Stimulated activated CD8-positive, alpha-beta memory T cell treated with anti-CD3 and anti-CD28 coated beads, Interleukin-7, amount 100 ng/mL, for 4 hours (primary cell): ENCODE data around the gene SHOX.
"Not testable (repeated sequence)": the region's sequence is repeated elsewhere in the genome, so short reads cannot be mapped to it uniquely, and the experiment has no call there.

Experiments
- DNase-seq, 2 donors: peaks; one replicate each; pipeline ENCODE4 v3.0.0-alpha.2; 2020; ENCODE audit warnings: low read depth in 2 of 2

Gene SHOX

DNA sequence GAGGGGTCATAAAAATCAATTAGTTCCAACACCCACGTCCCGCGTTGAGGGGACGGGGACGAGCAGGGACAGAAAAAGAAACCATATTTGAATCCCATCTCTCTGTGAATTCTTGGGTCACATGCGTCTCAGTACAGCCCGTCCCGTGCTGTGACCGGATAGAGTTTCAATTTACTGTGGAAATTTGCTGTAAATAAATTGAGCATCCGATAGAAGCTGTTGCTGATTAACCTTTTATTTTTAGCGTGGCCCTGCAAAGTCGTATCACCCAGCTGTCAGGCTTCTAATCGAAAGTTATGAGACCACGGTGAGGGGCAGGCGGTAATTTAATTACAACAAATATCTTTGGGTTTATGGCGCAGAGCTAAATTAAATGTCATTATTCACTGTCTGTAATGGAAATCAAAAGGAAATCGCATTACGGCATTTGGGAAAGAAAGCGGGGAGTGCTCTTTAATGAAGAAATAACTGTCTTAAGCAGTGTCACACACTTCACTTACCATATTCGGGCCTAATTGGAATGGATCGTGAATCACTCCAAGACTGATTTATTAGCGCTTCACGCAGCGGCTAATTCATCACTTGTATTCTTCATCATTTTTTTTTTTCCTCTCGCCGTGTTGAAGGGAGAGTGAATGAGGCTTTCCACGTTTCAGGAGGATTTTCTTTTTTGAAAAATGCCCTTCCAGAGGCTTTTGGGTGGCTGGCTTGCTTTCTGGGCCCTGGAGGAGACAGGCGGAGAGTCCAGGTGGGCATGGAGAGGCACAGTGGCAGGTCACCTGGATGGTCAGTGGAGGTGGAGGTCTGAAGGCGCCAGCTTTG, 7.3 kb downstream of the SHOX start:
- DNase-seq, result no peak

DNA sequence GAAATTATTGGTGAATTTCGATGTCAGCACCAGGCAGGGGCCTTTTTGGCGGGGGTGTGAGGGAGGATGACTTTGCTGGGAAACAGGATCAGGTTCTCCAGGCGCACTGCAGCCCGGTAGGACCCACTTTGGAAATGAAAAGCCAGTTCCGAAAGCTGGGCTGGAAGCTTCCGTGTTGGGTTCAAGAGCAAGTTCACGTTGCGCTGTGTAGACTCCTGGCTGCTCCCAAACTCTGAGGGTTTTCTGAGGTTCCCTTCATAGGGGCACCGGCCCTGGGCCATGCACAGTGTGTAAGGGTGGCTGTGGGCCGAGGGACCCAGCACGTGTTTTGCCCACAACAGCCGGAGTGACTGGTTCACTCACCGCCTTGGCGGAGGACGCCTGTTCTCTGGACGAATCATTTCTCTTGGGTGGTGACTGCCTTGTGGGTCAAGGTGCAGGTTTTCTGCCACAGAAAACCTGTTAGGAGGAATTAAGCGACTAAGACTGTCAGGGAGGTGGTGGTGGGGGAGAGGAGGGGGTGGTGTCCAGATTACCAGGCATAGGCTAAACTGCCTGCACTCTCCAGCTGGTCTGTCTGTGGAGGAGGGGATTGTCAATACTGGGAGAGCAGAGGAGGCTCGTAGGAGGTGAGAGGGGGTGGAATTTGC, 8.0 kb downstream of the SHOX start:
- no peak for DNase-seq

DNA sequence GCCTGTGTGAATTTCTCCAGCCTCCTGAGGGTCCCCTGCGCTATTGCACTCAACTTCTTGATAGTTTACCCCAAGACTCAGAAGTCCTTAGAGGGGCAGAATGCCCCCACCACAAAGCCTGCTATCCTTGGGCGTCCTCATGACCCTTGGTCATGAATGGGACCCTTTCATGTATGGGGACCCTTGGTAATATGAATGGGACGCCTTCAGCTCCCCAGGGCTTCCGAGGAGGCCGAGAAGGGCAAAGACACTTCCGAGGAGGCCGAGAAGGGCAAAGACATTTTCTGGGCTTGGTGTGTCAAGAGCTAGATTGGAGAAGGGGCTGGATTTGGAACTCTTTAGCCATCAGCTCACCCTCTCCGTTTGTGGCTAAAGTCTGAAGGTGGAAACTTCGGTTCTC, 8.6 kb downstream of the SHOX start:
- DNase-seq, result no peak

DNA sequence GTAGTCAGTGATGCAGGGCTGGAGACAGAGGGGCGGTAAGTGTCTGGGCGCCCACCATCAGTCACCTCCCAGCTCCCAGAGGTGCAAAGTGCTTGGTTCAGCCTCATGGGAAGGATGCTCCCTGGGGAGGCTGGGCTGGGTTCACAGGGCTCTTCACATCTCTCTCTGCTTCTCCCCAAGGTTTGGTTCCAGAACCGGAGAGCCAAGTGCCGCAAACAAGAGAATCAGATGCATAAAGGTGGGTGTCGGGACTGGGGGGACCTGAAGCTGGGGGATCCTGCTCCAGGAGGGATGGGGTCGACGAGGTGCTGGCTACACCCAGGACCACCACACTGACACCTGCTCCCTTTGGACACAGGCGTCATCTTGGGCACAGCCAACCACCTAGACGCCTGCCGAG, 10.1 kb downstream of the SHOX start:
- DNase-seq, result no peak

DNA sequence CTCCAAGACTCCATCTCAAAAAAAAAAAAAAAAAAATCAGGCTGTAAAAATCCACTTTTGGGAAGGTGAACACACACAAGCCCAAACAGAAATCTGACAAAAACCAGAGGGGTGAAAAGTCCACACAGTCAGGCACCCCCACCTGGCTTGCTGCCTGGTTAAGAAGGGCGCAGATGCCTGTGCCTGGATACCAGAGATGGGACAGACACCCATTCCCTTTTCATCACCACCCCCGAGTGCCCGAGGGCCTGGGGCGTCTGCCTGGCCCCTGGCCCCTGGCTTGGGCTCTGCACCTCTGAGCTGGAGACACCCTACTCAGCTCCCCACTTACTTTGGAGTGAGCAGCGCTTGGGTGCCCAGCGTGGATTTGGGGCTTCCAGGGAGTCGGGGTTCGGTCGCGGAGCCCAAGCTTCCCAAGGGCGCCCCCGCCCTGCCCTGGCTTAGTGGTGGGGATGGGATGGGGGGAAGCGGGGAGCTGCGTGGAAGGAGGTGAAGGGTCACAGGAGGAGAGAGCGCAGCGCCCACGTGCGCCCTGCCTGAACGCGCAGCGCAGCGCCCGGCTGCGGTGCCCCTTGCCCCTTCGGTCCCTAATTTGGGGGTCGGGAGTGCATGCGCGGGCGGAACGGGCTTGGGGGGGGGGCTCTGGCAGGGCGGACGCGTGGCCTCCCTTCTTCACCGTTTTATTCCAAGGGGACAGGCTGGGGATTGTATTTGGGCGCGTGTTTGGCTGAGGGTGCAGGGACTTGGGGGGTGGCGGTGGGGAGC, 11.3 kb downstream of the SHOX start:
- DNase-seq, result no peak

DNA sequence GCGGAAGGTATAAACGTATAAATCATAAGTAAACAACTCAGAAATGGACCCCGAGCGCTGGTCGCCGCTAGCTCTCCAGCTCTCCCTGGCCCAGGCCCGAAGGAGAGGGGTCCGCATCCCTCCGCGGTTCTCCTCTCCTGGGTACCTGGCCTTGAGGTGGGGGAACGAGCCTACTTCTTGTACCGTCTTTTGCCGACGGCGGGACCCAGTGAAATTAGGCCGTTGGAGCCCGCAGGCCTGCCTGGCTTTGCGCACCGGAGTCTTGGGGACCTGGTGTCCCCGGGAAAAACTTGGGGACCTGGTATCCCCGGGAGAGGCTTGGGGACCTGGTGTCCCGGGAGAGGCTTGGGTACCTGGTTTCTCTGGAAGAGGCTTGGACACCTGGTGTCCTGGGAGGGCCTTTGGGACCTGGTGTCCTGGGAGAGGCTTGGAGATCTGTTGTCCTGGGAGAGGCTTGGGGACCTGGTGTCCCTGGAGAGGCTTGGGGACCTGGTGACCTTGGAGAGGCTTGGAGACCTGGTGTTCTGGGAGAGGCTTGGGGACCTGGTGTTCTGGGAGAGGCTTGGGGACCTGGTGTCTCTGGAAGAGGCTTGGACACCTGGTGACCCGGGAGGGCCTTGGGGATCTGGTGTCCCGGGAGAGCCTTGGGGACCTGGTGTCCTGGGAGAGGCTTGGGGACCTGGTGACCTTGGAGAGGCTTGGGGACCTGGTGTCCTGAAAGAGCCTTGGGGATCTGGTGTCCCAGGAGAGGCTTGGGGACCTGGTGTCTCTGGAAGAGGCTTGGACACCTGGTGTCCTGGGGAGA, 12.0 kb downstream of the SHOX start:
- no peak for DNase-seq

DNA sequence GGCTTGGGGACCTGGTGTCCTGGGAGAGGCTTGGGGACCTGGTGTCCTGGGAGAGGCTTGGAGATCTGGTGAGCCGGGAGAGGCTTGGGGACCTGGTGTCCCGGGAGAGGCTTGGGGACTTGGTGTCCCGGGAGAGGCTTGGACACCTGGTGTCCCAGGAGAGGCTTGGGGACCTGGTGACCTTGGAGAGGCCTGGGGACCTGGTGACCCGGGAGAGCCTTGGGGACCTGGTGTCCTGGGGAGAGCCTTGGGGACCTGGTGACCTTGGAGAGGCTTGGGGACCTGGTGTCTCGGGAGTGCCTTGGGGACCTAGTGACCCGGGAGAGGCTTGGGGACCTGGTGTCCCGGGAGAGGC, 12.6 kb downstream of the SHOX start:
- no peak for DNase-seq

DNA sequence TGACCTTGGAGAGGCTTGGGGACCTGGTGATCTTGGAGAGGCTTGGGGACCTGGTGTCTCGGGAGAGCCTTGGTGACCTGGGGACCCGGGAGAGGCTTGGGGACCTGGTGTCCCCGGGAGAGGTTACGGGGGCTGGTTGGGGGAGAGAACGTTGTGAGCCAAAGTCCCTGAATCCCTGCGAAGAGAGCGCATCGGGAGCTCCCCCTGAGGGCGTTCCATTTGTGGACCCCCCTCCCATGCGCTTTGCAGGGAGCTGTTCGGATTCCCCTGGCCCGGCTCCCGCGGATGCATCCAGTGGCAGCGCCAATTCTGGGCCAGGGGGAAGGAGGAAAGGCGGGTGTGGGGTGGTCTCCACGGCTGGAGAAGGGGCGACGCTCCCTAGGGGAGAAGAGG, 13.3 kb downstream of the SHOX start:
- DNase-seq, result no peak

DNA sequence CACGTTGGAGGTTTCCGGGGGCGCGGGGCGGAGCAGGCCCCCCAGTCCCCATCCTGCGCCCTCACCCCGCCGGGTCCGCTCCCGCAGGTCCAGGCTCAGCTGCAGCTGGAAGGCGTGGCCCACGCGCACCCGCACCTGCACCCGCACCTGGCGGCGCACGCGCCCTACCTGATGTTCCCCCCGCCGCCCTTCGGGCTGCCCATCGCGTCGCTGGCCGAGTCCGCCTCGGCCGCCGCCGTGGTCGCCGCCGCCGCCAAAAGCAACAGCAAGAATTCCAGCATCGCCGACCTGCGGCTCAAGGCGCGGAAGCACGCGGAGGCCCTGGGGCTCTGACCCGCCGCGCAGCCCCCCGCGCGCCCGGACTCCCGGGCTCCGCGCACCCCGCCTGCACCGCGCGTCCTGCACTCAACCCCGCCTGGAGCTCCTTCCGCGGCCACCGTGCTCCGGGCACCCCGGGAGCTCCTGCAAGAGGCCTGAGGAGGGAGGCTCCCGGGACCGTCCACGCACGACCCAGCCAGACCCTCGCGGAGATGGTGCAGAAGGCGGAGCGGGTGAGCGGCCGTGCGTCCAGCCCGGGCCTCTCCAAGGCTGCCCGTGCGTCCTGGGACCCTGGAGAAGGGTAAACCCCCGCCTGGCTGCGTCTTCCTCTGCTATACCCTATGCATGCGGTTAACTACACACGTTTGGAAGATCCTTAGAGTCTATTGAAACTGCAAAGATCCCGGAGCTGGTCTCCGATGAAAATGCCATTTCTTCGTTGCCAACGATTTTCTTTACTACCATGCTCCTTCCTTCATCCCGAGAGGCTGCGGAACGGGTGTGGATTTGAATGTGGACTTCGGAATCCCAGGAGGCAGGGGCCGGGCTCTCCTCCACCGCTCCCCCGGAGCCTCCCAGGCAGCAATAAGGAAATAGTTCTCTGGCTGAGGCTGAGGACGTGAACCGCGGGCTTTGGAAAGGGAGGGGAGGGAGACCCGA, 14.0 kb downstream of the SHOX start:
- no peak for DNase-seq

DNA sequence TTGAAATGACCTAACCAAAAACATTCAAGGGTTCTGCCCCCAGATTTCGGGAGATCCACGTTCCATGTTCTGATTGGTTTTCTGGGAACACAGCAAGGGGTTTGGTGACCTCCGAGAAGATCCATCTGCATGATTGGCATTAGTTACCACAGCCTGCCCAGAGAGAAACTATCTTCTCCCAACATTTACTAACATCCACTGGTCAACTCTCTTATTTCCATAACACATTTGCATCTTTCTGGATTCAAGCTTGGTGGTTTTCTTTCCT, 15.6 kb downstream of the SHOX start:
- DNase-seq, result no peak

DNA sequence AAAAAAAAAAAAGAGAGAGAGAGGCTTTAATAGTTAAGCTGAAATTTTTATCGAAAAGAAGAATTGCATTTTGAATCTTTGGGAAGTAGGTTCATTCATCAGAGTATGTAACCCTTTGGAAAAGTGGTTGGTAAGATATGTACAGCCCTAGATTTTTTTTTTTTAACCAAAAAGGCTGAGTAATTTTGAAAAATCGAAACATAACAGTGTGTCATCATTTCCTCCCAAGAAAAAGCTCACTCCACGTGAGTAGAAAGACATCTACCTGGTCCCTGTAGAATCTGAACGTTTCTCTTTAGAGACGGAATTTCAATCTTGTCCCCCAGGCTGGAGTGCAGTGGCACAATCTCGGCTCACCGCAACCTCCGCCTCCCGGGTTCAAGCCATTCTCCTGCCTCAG, 16.2 kb downstream of the SHOX start:
- DNase-seq, result no peak

DNA sequence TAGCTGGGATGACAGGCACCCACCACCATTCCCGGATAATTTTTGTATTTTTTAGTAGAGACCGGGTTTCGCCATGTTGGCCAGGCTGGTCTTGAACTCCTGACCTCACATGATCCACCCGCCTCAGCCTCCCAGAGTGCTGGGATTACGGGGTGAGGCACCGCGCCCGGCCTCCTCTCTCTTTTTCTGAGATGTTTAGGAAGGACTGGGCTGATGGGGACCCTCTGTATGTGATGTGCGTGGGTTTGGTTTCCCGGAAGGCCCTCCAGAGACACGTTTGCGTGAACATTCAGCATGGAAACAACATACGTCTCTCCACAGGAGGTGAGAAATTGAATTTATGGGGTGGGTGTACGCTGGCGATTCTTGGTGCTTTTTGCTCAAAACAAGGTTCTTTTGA, 18.6 kb downstream of the SHOX start:
- DNase-seq, result no peak

DNA sequence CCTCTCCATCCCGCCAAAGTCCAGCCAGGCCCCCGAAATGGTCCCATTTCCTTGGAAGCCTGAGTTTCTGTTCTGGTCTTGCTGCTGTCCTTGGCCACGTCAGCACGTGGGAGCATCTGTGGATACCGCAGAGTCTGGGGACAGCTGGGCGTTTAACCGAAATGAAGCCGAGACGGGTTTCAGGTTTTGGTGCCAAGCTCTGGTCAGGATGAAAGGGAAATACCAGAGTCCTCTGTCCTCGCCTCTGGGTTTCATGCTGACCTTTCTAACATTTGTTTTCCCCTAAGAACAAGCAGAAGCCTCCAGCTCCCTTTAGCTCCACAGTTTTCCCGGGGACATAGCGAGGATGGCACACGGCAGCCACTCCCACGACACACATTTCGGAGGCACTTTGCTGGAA, 19.7 kb downstream of the SHOX start:
- no peak for DNase-seq

DNA sequence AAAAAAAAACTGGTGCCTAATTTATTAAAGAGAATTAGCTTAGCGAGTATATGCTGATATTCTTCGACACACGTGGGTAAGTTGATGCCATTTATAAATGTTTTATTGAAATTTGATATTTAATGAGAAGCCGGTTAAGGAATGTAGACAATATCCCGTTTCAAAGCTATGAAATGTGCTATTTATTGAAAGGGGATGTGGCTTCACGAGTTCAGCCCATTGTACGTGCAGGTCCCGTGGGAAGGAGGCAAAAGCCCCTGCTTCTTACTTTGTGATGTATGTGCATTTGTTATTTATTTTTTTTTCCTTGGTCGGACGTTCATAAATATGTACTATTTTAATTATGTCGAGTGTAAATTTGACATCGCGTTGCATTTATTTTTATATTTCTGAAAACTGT, 20.2 kb downstream of the SHOX start:
- DNase-seq, result no peak

DNA sequence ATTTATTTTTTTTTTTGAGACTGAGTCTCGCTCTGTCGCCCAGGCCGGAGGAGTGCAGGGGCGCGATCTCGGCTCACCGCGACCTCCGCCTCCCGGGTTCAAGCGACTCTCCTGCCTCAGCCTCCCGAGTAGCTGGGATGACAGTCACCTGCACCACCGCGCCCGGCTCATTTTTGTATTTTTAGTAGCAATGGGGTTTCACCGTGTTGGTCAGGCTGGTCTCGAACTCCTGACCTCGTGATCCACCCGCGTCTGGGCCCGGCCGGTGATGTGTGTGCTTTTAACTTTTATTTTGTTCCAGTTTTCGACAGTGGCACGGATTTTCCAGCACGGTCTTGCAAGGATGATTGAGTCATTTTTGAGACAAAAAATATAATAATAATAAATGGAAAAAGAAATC, 21.3 kb downstream of the SHOX start:
- not testable (repeated sequence) for DNase-seq

DNA sequence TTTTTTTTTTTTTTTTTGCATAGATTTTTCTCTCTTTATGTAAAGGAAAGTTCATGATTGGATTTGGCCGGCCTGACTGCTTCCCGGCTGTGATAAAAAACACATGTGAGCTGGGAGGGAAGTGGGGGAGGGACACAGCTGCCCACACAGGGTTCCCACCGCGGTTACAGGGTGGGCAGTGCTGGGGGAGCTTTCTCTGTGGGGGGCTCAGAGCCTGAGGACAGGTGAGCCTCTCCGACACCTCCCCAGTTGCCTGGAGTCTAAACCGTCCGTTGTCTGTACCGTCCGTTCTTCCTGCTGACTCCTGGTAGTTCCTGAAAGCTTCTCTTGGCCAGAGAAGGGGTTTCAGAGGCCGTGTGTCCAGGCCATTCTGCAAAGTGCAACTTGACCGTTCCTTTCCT, 21.8 kb downstream of the SHOX start:
- no peak for DNase-seq

DNA sequence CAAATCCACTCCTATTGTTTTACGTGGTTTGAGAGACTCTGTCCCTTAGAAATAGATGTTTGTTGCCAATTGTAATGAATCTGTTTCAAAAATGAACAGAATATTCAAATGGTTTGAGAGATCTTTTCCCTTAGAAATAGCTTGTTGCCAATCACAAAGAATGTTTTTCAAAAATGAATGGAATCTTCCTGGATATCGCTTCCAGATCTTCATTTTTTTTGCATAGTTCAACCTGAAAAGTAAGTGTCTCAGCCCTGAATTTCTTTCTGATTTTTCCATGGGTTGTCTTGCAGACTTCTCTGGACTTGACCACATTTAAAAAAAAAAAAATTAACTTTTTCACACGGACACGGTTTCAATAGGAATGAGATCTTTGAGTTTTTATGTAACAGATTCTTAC, 22.7 kb downstream of the SHOX start:
- no peak for DNase-seq

DNA sequence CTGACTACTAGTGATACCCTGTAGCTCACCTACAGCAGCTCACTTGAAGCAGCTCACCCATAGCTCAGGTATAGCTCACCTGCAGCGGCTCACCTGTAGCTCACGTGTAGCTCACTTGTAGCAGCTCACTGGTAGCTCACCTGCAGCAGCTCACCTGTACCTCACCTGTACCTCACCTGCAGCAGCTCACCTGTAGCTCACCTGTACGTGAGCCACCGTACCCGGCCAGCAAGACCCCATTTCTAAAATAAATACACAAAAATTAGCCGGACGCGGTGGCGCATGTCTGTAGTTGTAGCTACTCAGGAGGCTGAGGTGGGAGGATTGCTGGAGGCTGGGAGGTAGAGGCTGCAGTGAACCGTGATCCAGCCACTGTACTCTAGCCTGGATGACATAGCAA, 30.6 kb downstream of the SHOX start:
- no peak for DNase-seq

DNA sequence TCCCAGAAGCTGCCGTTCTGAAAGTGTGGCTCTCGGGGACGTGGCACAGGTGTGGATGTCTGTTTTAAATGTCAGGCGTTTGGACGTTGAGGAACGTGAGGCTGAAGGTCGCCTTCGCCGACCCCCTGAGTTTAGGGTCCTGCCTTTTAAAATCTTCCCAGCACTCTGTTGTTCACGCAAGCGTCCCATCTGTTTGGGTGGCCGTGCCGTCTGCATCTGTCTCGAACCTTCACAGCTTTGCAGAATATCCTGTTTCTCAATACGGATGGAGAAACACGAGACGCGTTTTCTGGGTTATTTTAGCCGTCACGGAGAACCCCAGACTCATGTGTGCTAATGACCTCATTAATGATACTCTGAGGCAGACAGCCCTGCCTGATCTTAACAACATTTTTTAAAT, 31.5 kb downstream of the SHOX start:
- no peak for DNase-seq

DNA sequence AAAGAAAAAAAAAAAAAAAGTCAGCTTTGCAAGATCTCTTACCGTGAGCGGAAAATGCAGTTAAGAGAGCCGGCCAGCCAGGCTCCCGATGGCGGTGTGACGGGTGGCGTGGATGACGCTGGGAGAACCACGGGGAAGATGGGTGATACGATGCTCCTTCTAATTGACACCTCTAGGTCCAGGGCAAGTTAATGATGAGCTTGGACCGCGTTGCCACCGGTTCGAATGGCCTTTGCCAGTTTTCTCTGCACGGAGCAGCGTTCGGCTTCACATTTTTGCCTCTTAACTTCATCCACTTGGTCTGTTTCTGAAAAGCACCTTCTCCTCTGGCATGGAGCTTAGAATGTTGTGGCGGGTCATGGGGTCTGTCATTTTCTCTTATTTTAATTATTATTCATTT, 33.2 kb downstream of the SHOX start:
- DNase-seq, result no peak
